ENCODE results near the gene IL10. TPM values are rescaled to one million over a fixed set of nuclear protein-coding genes. Genes with fewer than 3 reads are reported as not detected.

Gene IL10
- total RNA-seq, 1 donor from 2014 or later = not detected

DNA sequence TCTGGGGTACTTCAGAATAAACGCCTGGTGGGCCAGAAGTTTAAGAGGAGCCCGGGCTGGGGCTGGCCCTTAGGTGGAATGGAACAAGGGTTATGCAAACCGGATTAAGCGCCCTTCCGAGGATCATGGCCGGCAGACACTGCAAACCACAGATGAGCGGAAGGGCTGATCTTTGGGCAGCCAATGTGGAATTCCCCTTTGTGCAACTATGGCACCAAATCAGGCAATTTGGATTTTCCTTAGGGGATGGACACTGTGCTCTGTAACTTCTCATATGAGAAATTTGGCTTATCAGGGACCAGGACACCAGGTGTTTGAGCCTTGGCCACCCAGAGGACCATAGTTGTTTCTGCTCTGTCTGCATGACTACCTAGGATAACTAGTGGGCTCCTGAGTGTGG lies 5.7 kb upstream of the IL10 start:
- H3K4me3 ChIP-seq (ENCODE audit: low read depth, low read length) = no peak overlapping the region
- TF ChIP-seq, protein P1, sequence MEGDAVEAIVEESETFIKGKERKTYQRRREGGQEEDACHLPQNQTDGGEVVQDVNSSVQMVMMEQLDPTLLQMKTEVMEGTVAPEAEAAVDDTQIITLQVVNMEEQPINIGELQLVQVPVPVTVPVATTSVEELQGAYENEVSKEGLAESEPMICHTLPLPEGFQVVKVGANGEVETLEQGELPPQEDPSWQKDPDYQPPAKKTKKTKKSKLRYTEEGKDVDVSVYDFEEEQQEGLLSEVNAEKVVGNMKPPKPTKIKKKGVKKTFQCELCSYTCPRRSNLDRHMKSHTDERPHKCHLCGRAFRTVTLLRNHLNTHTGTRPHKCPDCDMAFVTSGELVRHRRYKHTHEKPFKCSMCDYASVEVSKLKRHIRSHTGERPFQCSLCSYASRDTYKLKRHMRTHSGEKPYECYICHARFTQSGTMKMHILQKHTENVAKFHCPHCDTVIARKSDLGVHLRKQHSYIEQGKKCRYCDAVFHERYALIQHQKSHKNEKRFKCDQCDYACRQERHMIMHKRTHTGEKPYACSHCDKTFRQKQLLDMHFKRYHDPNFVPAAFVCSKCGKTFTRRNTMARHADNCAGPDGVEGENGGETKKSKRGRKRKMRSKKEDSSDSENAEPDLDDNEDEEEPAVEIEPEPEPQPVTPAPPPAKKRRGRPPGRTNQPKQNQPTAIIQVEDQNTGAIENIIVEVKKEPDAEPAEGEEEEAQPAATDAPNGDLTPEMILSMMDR (conservative IDR thresholded peaks at IDR 0.05; ENCODE audit: low read depth, low read length) = no peak
- DNase-seq (ENCODE audit: low read depth) = no peak

DNA sequence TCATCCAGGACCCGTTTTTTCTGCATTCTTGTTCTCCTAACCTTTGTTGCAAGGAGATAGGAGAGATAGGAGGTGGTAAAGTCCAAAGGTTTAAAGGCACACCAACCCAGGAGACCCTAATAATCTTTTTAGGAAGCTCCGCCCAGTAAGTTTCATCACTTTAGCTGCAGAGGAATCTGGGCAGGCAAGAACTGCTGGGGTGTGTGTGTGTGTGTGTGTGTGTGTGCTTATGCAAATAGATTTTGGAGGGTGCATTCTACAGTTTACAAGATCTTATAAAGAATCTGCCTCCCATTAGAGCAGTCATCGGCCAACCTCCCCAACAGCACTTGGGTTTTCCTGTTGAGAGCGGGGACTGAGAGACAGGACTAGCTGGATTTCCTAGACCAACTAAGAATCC lies 3.9 kb upstream of the IL10 start:
- TF ChIP-seq, protein P1 (conservative IDR thresholded peaks at IDR 0.05; ENCODE audit: low read depth, low read length) = no peak

DNA sequence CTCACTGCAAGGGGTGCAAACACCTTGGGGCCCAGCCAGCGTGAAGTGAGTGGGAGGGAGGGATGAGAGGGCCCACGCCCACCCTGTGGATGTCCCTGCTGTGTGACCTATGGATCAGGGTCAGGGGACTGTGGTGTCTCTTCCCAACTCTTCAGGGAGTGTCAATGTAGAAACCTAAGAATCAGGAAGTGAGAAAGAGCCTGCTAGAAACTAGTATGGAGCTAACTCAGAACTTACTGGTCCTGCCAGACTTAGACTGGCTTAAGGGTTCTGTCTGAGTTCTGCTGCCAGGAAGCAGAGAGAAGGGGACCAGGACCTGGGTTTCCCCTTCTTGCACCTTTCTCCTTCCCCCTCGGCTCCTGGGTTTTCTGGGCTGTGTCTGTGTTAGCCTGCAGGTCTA lies 1.8 kb upstream of the IL10 start:
- no peak overlapping the region for H3K4me3 ChIP-seq (ENCODE audit: low read depth, low read length)
- TF ChIP-seq, protein P1 (conservative IDR thresholded peaks at IDR 0.05; ENCODE audit: low read depth, low read length) = no peak
- DNase-seq (ENCODE audit: low read depth) = no peak

More for the DNA sequence above, 3.9 kb upstream of the IL10 start:
- DNase-seq (ENCODE audit: low read depth) = no peak
- H3K4me3 ChIP-seq (ENCODE audit: low read depth, low read length) = no peak overlapping the region

DNA sequence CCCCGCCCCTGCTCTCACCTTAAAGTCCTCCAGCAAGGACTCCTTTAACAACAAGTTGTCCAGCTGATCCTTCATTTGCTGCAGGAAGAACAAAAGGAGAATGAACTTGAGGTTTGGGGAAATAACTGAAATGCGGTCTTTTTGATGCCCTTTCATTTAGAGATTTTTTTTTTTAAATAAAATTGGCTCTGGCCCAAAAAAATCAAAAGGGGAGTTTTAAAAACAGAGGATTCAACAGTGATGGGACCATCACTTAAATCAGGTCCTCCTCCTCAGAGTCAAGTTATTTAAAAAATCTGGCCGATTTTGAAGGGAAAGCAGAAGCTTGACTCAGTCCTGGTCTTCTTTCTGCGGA lies 979 bp downstream of the IL10 start:
- no peak for DNase-seq (ENCODE audit: low read depth)
- TF ChIP-seq, protein P1 (conservative IDR thresholded peaks at IDR 0.05; ENCODE audit: low read depth, low read length) = no peak
- H3K4me3 ChIP-seq (ENCODE audit: low read depth, low read length) = no peak overlapping the region

DNA sequence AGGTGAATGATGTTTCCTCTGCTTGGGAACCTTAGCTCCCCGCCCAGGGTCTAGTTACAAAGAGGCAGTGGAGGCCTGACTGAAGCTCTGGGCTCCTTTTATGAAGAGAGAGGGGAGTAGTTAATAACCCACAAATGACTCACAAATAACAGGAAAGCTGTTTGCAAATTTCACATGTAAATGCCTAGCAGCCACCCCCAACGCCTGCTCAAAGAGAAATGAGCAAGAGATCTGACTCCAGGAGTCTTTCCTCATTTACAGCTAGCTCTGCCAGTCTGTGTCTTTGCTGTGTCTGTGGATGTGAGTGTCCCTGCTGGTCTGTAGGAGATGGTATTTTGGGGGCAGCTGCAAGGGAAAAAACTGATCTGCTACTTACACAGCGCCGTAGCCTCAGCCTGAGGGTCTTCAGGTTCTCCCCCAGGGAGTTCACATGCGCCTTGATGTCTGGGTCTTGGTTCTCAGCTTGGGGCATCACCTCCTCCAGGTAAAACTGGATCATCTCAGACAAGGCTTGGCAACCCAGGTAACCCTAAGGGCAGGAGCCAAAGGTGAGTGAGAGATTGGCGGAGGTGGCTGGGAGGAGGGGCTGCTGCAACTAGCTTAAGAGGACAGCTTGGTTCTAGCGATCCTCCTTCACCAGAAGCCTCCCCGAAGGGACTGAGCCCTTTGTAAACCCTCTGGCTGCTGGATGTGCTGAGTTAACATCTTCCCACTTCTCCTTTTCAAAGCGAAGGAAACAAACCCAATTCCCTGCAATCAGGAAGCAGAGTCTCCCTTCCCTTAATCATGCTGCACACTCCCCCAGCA lies 1.6 kb downstream of the IL10 start, which contains the start of gene IL19:
Gene IL19, plus strand, starts transcription at position 243 of the 807 bp plus-strand sequence. CDS start 65,890 bp downstream, outside the sequence.
- TF ChIP-seq, protein P1 (conservative IDR thresholded peaks at IDR 0.05; ENCODE audit: low read depth, low read length) = no peak
- no peak for DNase-seq (ENCODE audit: low read depth)

DNA sequence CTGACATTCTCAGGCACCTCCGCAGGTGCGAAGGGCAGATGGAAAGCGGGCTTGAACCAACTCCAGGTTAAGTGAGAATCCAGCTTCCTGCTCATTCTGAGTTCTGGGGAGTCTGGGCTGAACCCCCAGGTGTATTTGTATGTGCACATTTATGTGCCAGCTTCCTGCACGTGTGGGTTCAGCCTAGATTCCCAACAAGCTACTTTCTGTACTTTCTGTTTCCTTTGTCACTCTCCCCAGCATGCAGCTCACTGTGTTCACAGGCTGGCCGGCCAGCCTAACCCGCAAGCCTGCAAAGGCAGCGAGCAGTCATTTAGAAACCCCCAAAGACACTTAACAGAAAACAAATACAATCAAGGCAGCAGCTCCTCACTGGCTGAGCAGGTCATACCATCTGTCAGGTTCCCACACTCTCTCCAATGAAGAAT lies 3.0 kb downstream of the IL10 start:
- no peak for DNase-seq (ENCODE audit: low read depth)
- no peak overlapping the region for H3K4me3 ChIP-seq (ENCODE audit: low read depth, low read length)
- TF ChIP-seq, protein P1 (conservative IDR thresholded peaks at IDR 0.05; ENCODE audit: low read depth, low read length) = no peak

More for the DNA sequence above, 1.6 kb downstream of the IL10 start, which contains the start of gene IL19:
- H3K4me3 ChIP-seq (ENCODE audit: low read depth, low read length) = no peak within 1 kb of the TSS

Data from epithelial cell of proximal tubule (primary cell).